Activated CD4-positive, alpha-beta memory T cell treated with anti-CD3 and anti-CD28 coated beads, Interleukin-2, amount 10 ng/mL, durations not matched to agents 7 days and 5 days (primary cell): Measurements from ENCODE around the gene PIGX. TPM values are rescaled to one million over a fixed set of nuclear protein-coding genes. Genes with fewer than 3 reads are reported as not detected.

Source experiments
- CTCF ChIA-PET: fragments of 350-600 bp; sonication (Branson Sonifier 250); formaldehyde crosslinking; loops from one replicate; lab custom pipeline; 2021; ENCODE audit warnings: antibody characterized with exemption, inconsistent platforms; lab: Charles Lee
- POLR2A ChIA-PET: fragments of 350-600 bp; sonication (Branson Sonifier 250); formaldehyde crosslinking; loops from one replicate; lab custom pipeline; 2021; ENCODE audit warnings: antibody characterized with exemption; lab: Charles Lee
- DNase-seq: peaks from one replicate; pipeline ENCODE4 v3.0.0-alpha.2; 2020
- H3K27ac Mint-ChIP-seq: one replicate; pipeline ENCODE4 v1.8.0; 2021; ENCODE audit warnings: mild to moderate bottlenecking, mixed read lengths
- H3K27me3 Mint-ChIP-seq: one replicate; pipeline ENCODE4 v1.8.0; 2021; ENCODE audit warnings: mixed read lengths
- H3K36me3 Mint-ChIP-seq: one replicate; pipeline ENCODE4 v1.8.0; 2021; ENCODE audit warnings: low read depth, mixed read lengths
- H3K4me1 Mint-ChIP-seq: one replicate; pipeline ENCODE4 v1.8.0; 2021; ENCODE audit warnings: mixed read lengths
- H3K4me3 Mint-ChIP-seq: one replicate; pipeline ENCODE4 v1.8.0; 2021; ENCODE audit warnings: mild to moderate bottlenecking, mixed read lengths
- H3K9me3 Mint-ChIP-seq: one replicate; pipeline ENCODE4 v1.8.0; 2021; ENCODE audit warnings: mixed read lengths
- total RNA-seq, 2 experiments: library from RNA; stranded (reverse); gene quantifications; one replicate each; pipeline ENCODE4 v1.2.3, GENCODE V29; 2021

The PIGX gene
- total RNA-seq, 2 experiments from 2014 or later, result 47.2 to 50.0 TPM

DNA sequence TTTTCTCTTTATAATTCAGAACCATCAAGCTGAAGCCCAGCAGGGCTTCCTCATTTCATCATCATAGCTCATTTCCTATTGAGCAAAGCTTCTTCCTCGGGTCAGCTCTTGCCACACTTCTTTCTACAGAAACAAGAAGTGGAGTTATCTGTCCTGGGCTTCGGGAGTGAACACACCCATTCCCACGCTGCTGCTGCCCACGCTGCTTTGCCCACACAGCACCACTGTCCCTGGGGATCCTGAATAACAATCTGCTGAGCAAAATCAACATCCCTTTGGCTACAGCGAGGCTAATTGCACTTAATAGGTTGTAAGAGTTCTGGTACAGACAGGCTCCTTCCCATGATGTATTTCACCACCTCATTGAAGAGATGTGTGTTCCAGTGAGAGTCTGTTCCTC lies 23.8 kb upstream of the PIGX start:
- no peak for DNase-seq
- no peaks in the 10 kb centered on the region for H3K27me3 Mint-ChIP-seq
- POLR2A ChIA-PET, result interaction anchor here (1.3 to 1.5 kb wide), 2 partner anchors 47 to 160 kb away, joined by 3 read pairs; no protein-coding TSS in a partner anchor
- no peak overlapping the region for H3K27ac Mint-ChIP-seq
- no peaks in the 10 kb centered on the region for H3K9me3 Mint-ChIP-seq
- peaks cover 33% of the 10 kb centered on the region for H3K4me1 Mint-ChIP-seq
- CTCF ChIA-PET, result interaction anchor here (0.7 to 9.0 kb wide), 7 partner anchors 10 to 160 kb away, joined by 3 to 219 read pairs (median 4); partner anchors contain the start of genes CEP19 and PIGX
- no peak overlapping the region for H3K4me3 Mint-ChIP-seq
- H3K36me3 Mint-ChIP-seq, result peaks cover 3% of the 10 kb centered on the region

DNA sequence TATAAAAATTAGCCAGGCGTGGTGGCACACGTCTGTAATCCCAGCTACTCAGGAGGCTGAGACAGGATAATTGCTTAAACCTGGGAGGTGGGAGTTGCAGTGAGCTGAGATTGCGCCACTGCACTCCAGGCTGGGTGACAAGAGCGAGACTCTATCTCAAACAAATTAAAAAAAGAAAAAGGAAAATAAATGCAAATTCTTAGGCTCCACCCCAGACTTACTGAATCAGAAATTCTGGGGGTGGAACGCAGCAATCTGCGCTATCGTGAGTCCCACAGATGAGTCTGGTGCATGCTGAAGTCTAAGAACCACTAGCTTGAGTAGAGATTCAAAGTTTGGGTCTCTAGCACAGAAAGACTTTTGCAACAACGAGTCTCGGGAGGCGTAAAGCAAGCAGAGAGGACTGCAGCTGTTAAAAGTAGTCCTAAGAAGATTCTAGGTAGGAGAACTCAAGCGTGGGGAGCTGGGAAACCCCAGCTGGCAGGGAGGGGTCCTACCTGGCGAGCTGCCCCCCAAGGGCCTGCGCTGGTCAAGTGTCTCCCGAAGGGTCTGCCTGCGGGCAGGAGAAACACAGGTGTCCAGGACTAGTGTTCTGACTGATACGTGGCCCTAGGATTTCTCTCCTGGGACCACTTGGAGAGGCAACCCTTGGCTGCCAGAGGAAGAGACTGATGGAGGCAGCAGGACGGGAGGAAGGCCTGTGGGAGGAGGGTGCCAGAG lies 22.1 kb upstream of the PIGX start:
- no peaks in the 10 kb centered on the region for H3K36me3 Mint-ChIP-seq
- H3K4me3 Mint-ChIP-seq, result no peak overlapping the region
- no peaks in the 10 kb centered on the region for H3K27me3 Mint-ChIP-seq
- ChIA-PET CTCF (interaction anchor here (2.0 to 9.0 kb wide), 2 partner anchors 13 to 81 kb away, joined by 5 to 219 read pairs; no protein-coding TSS in a partner anchor), POLR2A (interaction anchor here (1.4 kb wide), 1 partner anchor 60 kb away, joined by 4 read pairs; no protein-coding TSS in a partner anchor)
- no peaks in the 10 kb centered on the region for H3K9me3 Mint-ChIP-seq
- peaks cover 23% of the 10 kb centered on the region for H3K4me1 Mint-ChIP-seq
- DNase-seq, result no peak
- no peak overlapping the region for H3K27ac Mint-ChIP-seq

DNA sequence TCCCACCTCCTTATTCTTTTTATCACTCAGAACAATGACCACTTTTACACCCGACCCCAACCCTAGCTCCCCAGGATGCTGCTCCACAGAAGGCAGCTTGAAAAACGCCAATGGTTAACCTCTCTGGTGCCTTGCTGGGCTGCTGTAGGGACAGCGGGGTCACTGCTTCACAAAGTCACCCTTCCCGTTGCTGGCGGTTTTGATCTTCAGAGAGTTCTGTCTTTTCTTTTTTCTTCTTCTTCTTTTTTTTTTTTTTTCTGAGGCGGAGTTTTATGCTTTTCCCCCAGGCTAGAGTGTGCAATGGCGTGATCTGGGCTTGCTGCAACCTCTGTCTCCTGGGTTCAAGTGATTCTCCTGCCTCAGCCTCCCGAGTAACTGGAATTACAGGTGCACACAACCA lies 20.8 kb upstream of the PIGX start:
- H3K4me3 Mint-ChIP-seq, result no peak overlapping the region
- H3K4me1 Mint-ChIP-seq, result peaks cover 23% of the 10 kb centered on the region
- no peak overlapping the region for H3K27ac Mint-ChIP-seq
- DNase-seq, result no peak
- no peaks in the 10 kb centered on the region for H3K36me3 Mint-ChIP-seq
- POLR2A ChIA-PET, result interaction anchor here (1.1 to 1.4 kb wide), 2 partner anchors 61 to 176 kb away, joined by 3 to 4 read pairs; partner anchors contain the start of gene SENP5
- H3K27me3 Mint-ChIP-seq, result no peaks in the 10 kb centered on the region
- CTCF ChIA-PET, result interaction anchor here (0.7 to 9.0 kb wide), 4 partner anchors 14 to 162 kb away, joined by 3 to 219 read pairs (median 4); no protein-coding TSS in a partner anchor
- H3K9me3 Mint-ChIP-seq, result no peaks in the 10 kb centered on the region

DNA sequence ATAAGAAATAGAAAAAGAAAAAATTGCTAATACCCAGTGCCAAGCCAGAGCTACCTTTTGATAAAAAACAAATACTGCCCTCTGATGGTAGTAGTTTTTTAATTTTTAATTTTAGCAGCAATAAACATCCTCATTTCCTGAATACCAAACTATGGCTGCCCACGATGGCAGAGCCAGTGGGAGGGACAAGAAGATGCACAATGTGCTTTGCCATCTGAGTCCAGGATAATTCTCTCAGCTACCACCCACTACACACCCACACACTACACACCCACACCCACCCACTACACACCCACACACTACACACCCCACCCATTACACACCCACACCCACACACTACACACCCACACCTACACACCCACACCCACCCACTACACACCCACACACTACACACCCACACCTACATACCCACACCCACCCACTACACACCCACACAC lies 18.0 kb upstream of the PIGX start:
- DNase-seq, result peak; percentile 28
- Mint-ChIP-seq H3K4me1 (peaks cover 14% of the 10 kb centered on the region), H3K9me3 (no peaks in the 10 kb centered on the region), H3K27ac (no peak overlapping the region), H3K4me3 (no peak overlapping the region), H3K27me3 (no peaks in the 10 kb centered on the region), H3K36me3 (no peaks in the 10 kb centered on the region)
- POLR2A ChIA-PET, result interaction anchor here (0.6 to 1.2 kb wide), 3 partner anchors 13 to 174 kb away, joined by 3 to 4 read pairs (median 3); partner anchors contain the start of gene SENP5
- CTCF ChIA-PET, result interaction anchor here (0.8 to 2.0 kb wide), 10 partner anchors 9 to 172 kb away, joined by 3 to 13 read pairs (median 3); no protein-coding TSS in a partner anchor

DNA sequence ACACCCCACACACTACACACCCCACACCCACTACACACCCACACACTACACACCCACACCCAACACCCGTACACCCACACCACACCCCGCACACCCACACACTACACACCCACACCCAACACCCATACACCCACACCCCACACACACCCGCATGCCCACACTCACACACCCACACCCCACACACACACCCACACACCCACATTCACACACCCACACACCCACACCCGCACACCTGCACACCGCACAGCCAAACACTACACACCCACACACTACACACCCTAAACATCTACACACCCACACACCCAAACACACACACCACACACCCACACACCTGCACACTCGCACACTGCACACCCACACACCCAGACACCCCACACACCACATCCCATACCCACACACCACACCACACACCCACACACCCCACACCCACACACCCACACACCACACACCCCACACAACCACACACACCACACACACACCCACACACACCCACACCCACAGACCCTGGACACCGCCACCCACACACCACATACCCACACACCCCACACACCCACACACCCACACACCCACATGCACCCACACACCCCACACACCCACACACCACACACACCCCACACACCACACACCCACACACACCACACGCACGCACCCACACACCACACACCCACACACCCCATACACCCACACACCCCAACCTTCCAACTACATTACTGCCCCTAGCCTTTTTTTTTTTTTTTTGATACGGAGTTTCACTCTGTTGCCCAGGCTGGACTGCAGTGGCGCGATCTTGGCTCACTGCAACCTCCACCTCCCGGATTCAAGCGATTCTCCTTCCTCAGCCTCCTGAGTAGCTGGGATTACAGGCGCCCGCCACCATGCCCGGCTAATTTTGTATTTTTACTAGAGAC lies 17.0 kb upstream of the PIGX start:
- DNase-seq, result no peak
- peak overlapping the region; percentile 40 for H3K27ac Mint-ChIP-seq

DNA sequence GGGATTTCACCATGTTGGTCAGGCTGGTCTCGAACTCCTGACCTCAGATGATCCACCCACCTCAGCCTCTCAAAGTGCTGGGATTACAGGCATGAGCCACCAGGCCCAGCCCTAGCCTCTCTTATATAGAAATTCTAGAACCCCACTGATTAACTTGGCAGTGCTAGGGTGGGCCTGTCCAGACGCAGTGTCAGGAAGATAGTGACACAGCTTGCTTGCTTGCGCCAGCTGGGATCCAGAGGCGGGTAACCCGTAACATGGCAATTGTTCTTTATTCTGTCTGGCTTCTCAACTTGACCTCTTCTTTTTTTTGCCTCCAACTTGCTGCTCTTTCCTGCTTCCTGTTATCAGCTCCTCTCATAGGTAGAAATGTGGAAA lies 16.3 kb upstream of the PIGX start:
- no peaks in the 10 kb centered on the region for H3K27me3 Mint-ChIP-seq
- H3K4me3 Mint-ChIP-seq, result no peak overlapping the region
- CTCF ChIA-PET, result no interaction called here
- H3K27ac Mint-ChIP-seq, result peak overlapping the region; percentile 40
- POLR2A ChIA-PET, result interaction anchor here (0.8 to 1.6 kb wide), 2 partner anchors 13 to 17 kb away, joined by 3 to 7 read pairs; partner anchors contain the start of genes CEP19 and PIGX
- DNase-seq, result no peak
- H3K9me3 Mint-ChIP-seq, result no peaks in the 10 kb centered on the region
- peaks cover 14% of the 10 kb centered on the region for H3K4me1 Mint-ChIP-seq
- no peaks in the 10 kb centered on the region for H3K36me3 Mint-ChIP-seq

More for the DNA sequence above, 17.0 kb upstream of the PIGX start:
- no peak overlapping the region for H3K4me3 Mint-ChIP-seq
- POLR2A ChIA-PET, result interaction anchor here (0.8 to 1.6 kb wide), 2 partner anchors 14 to 17 kb away, joined by 3 to 7 read pairs; partner anchors contain the start of genes CEP19 and PIGX
- CTCF ChIA-PET, result no interaction called here
- no peaks in the 10 kb centered on the region for H3K36me3 Mint-ChIP-seq
- H3K27me3 Mint-ChIP-seq, result no peaks in the 10 kb centered on the region
- H3K4me1 Mint-ChIP-seq, result peaks cover 14% of the 10 kb centered on the region
- no peaks in the 10 kb centered on the region for H3K9me3 Mint-ChIP-seq

DNA sequence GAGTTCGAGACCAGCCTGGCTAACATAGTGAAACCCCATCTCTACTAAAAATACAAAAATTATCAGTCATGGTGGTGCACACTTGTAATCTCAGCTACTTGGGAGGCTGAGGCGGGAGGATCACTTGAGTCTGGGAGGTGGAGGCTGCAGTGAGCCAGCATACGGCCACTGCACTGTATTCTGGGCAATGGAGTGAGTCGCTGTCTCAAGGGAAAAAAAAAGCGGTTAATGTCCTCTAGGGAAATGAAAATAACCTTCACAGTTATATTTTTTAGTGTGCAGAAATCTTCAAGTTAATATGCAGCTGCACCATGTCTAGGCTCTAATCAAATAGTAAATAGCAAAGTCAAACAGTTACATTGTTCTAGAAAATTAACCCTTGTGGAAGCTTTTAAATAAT lies 14.9 kb upstream of the PIGX start:
- no peak overlapping the region for H3K4me3 Mint-ChIP-seq
- DNase-seq, result no peak
- H3K27me3 Mint-ChIP-seq, result no peaks in the 10 kb centered on the region
- H3K27ac Mint-ChIP-seq, result no peak overlapping the region
- no peaks in the 10 kb centered on the region for H3K36me3 Mint-ChIP-seq
- H3K4me1 Mint-ChIP-seq, result peaks cover 14% of the 10 kb centered on the region
- H3K9me3 Mint-ChIP-seq, result no peaks in the 10 kb centered on the region
- POLR2A ChIA-PET, result no interaction called here
- CTCF ChIA-PET, result interaction anchor here (0.9 kb wide), 1 partner anchor 11 kb away, joined by 3 read pairs; no protein-coding TSS in a partner anchor

DNA sequence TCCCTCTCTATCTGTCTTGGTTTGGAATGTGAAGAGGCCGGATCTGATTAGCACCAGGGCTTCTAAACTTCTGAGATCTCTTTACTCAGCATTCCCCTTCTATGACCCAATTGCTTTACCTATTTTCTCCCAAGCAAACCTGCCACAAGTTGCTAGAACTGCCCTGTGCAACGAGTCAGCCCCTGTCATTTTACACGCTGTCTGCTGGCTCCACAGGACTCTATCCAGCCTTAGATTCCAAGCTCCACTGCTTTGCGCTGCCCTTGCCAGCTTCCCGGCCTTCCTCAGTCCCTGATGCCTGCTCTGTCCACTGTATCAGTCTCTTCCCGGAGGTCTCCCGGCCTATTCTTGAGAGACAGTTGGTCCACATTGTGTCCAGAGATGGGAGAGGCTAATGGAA lies 12.4 kb upstream of the PIGX start:
- Mint-ChIP-seq H3K36me3 (no peaks in the 10 kb centered on the region), H3K9me3 (no peaks in the 10 kb centered on the region), H3K4me1 (peaks cover 6% of the 10 kb centered on the region), H3K27me3 (peaks cover 2% of the 10 kb centered on the region), H3K4me3 (no peak overlapping the region), H3K27ac (no peak overlapping the region)
- POLR2A ChIA-PET, result no interaction called here
- CTCF ChIA-PET, result no interaction called here
- no peak for DNase-seq

DNA sequence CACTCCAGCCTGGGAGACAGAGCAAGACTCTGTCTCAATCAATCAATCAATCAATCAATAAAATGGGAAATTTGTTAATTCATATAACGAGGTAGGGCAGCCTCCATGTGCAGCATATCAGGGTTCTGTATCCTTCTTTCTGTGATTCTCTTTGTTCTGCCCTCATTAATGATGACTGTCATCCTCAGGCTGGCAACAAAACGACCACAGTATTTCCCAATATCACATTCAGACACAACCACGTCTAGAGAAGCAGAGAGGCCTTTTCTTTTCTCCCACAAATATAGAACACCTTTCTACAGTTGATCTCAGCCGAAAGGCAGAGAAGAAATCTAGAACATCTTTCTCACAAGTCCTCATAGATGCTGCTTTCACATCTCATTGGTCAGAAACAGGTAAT lies 11.4 kb upstream of the PIGX start:
- Mint-ChIP-seq H3K36me3 (no peaks in the 10 kb centered on the region), H3K9me3 (no peaks in the 10 kb centered on the region), H3K4me1 (peaks cover 3% of the 10 kb centered on the region), H3K4me3 (no peak overlapping the region), H3K27ac (no peak overlapping the region), H3K27me3 (peaks cover 2% of the 10 kb centered on the region)
- ChIA-PET POLR2A (no interaction called here), CTCF (no interaction called here)
- DNase-seq, result no peak

DNA sequence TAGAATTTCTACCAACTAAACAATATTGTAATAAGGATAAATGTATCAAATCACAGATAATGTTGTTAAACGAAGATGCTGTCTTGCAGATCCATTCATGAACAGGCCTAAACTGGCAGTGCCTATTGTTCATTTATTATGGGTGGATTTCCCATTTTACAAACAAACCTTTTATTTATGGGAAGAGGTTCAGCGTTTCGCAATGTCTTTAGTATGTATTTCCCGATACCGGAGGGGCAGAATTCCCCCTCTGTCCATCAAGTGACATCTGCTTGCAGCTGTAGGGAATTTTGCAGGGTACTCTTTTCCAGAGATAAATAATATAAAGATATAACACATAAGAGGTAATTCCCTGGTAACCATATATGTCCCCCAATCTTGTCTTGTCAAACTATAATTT lies 5.8 kb upstream of the PIGX start:
- peaks cover 9% of the 10 kb centered on the region for H3K36me3 Mint-ChIP-seq
- ChIA-PET CTCF (interaction anchor here (1.0 kb wide), 1 partner anchor 178 kb away, joined by 3 read pairs; no protein-coding TSS in a partner anchor), POLR2A (no interaction called here)

DNA sequence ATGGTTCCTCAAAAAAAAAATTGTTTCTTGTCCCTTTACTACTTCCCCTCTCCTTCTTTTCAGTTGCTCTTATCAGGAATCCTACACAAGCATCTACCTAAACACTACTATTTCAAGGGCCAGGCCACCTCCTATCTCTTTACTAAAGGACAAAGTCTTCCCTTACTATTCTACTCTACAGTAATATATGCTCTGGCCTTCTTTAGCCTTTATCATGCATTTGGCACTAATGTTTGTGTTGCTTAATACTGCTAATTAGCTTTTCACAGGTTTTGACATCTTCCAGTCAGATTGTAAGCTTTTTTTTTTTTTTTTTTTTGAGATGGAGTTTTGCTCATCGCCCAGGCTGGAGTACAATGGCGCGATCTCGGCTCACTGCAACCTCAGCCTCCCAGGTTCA lies 5.4 kb upstream of the PIGX start:
- POLR2A ChIA-PET, result interaction anchor here (0.9 to 1.3 kb wide), 2 partner anchors 13 to 138 kb away, joined by 4 read pairs; partner anchors contain the start of genes FBXO45 and WDR53
- Mint-ChIP-seq H3K27me3 (peaks cover 2% of the 10 kb centered on the region), H3K9me3 (no peaks in the 10 kb centered on the region), H3K4me1 (peaks cover 13% of the 10 kb centered on the region), H3K36me3 (peaks cover 12% of the 10 kb centered on the region), H3K4me3 (no peak overlapping the region), H3K27ac (no peak overlapping the region)
- no peak for DNase-seq
- CTCF ChIA-PET, result interaction anchor here (2.2 kb wide), 1 partner anchor 97 kb away, joined by 11 read pairs; no protein-coding TSS in a partner anchor

More for the DNA sequence above, 5.8 kb upstream of the PIGX start:
- H3K27ac Mint-ChIP-seq, result no peak overlapping the region
- H3K27me3 Mint-ChIP-seq, result peaks cover 2% of the 10 kb centered on the region
- peaks cover 9% of the 10 kb centered on the region for H3K4me1 Mint-ChIP-seq
- H3K9me3 Mint-ChIP-seq, result no peaks in the 10 kb centered on the region
- no peak for DNase-seq
- H3K4me3 Mint-ChIP-seq, result no peak overlapping the region

DNA sequence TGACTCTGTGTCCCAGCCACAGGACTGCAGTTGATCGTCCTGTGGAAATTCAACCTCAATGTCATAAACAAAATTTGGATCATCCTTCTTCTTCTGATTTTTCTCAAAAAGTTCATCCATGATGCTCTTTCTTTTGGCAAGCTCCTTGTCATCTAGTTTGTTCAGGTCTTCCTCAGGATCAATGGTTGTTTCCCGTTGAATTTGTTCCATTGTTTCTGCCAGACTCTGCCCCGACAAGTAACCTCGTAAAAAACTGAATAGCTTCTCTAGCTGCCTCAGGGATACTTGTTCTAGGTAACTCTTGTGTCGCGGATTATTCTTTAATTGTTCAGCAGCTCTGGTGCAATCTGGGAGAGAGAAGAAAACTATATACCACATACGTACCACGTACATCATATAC lies 4.6 kb upstream of the PIGX start:
- CTCF ChIA-PET, result interaction anchor here (2.1 to 2.2 kb wide), 2 partner anchors 22 to 98 kb away, joined by 7 to 11 read pairs; no protein-coding TSS in a partner anchor
- Mint-ChIP-seq H3K27me3 (peaks cover 2% of the 10 kb centered on the region), H3K4me1 (peaks cover 14% of the 10 kb centered on the region), H3K4me3 (no peak overlapping the region), H3K27ac (no peak overlapping the region), H3K36me3 (peaks cover 13% of the 10 kb centered on the region), H3K9me3 (no peaks in the 10 kb centered on the region)
- POLR2A ChIA-PET, result interaction anchor here (0.9 to 1.3 kb wide), 2 partner anchors 13 to 139 kb away, joined by 4 read pairs; partner anchors contain the start of genes FBXO45 and WDR53
- no peak for DNase-seq
